Left lobe of liver (tissue), 2 donors: Measurements from ENCODE around the gene GNGT2. TPM values are rescaled to one million over a fixed set of nuclear protein-coding genes. Genes with fewer than 3 reads are reported as not detected.
"Not testable (repeated sequence)": the region's sequence is repeated elsewhere in the genome, so short reads cannot be mapped to it uniquely, and the experiment has no call there.

ENCODE experiments used
- ATAC-seq: fragments of 200-7000 bp; cut with Tn5 transposase; one replicate; pipeline ENCODE4 v1.9.1; 2020; ENCODE audit warnings: mild to moderate bottlenecking, moderate library complexity
- DNase-seq: peaks from one replicate; pipeline ENCODE4 v3.0.0-alpha.2; 2020; ENCODE audit warnings: low spot score
- total RNA-seq: library from RNA; stranded (reverse); gene quantifications from one replicate; pipeline ENCODE4 v1.2.1, GENCODE V29; 2021
- donor health status: DM: no; HTN: no; CAD: no; lungs with moderate emphysema.
- donor health status: DM: no; HTN: yes; CAD: no.

Gene GNGT2
- total RNA-seq, 1 donor from 2014 or later: 0.20 TPM

DNA sequence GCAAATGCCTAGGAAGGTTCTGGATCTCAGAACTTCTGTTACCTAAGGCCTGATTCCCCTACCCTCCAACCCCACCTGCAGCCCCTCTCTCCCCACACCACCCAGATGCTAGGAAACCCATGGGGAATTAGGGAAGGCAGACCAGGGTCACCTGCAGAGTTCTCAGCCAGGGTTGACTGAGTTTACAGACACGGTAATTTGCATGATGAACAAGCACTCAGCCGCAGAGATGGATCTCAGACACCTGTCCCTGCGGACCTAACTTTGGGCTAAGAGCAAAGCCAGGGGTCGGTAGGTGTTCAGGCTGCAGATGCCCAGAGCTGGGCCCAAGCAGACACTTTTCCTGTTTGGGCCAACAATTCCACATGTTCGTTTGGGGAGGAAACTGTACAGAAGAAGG is 3.0 kb upstream of the GNGT2 start:
- ATAC-seq (no peak), DNase-seq (no peak)

DNA sequence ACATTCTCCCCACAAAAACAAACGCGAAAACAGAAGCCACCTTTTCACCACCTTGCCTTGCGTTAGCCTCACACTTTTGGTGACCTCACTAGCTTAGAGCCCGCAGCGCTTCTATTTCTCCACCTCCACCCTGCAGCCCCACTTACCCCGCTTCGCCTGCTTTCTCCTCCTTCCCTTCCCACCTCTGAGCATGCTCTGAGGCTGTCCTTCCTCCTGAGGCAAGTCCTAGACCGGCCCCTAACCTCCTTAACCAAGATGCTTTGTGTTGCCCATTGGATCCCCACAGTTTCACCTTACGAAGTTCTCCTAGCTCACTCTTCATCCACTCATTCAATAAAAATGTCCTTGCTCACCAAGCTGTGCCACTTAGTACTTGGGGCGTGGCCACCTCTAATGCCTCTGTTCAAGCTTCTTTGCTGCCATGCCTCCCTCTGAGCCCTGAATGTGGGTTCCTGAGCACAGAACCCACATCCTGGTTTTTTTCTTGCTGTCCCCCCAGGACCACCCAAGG is 1.3 kb downstream of the GNGT2 start:
- no peak for DNase-seq
- no peak for ATAC-seq

DNA sequence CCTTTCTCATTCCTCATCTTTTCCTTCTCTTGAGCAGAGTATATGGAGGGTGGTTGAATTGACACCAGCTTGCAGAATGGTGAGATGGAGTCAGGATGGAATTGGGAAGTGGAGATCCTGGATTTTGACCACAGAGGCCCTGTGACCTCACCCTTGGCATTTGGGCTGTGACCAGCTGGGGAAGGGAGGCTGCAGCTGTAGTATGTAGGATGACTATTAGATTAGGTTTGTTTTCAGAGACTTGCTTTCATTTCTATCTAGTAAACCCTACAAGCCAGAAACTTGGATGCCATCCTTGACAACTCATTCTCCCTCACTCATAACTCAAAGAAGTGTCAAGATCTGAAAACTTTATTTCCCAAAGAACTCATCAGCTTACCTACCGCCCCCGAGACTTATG is 5.9 kb downstream of the GNGT2 start:
- ATAC-seq: no peak

DNA sequence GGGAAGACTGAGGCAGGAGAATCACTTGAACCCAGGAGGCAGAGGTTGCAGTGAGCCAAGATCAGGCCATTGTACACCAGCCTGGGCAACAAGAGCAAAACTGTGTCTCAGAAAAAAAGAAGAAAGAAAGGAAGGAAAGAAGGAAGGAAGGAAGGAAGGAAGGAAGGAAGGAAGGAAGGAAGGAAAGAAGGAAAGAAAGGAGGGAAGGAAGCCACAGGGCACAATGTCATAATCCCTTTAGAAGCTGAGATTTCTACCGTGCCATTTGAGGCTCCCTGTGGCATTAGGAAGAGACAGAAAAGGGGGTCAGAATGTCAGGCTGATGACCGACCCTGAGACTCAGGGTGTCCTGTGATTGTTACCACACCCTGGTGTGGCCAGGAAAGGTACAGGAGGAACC is 6.6 kb downstream of the GNGT2 start:
- no peak for ATAC-seq
- no peak for DNase-seq

More for the DNA sequence above, 5.9 kb downstream of the GNGT2 start:
- DNase-seq: no peak

DNA sequence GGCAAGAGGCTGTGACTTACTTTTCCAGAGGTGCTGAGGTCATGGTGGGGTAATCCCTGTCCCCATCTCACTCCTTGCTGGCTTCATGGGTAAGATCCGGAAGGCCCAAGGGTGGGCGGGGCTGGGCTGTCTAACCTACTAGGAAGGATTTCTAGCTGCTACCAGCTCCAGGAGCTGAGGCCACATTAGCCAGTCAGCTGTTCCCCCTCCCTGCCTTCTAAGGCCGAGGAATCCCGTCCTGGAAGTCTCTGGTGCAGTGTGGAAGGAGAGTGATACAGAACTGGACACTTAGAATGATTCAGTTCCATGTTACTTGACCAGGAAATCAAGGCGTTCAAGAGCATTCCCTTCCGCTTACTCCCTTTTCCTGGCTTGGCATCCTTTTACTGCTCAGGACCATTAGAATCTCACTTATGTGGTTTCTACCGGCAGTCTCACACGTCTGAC is 8.9 kb downstream of the GNGT2 start:
- DNase-seq: no peak
- ATAC-seq: no peak

DNA sequence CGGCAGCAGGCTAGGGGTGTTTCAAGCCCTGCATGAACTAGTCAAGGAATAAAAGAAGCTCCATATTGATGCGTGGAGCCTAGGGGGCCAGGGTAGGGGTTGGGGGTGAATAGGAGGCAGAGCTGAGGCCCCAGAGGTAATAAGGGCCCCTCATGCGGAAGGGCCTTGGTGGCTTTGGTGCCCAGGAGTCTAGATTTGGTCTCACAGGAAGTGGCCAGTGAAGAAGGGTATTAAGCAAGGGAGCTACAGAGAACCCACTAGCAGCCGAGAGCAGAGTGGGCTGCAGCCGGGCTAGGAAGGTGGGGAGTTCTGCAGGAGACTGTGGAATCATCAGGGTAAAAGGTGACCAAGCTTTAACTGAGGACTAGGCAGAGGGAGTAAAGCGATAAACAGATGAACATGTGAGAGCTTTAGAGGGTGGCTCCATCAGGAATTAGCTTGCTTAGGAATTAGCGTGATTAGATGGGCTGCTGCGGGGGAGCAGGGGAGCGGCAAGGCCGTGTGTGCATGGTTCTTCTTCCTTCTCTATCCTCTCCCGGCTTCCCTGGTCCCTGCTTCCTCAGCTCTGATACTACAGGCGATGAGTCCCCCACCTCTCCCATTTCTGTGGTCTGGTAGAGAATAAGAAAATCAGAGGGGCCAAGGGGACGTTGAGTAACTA is 9.8 kb downstream of the GNGT2 start:
- no peak for DNase-seq
- no peak for ATAC-seq

DNA sequence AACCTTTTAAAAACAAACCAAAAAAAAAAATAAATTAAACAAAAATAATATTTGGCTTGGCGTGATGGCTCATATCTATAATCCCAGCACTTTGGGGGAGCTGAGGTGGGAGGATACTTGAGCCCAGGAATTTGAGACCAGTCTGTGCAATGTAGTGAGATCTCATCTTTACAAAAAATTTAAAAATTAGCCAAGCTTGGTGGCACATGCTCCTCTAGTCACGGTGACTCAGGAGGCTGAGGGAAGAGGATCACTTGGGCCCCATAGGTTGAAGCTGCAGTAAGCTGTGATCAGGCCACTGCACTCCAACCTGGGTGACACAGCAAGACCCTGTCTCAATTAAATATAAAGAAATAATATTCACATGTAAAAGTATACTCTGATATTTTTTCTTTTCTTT is 12.2 kb downstream of the GNGT2 start:
- no peak for ATAC-seq

DNA sequence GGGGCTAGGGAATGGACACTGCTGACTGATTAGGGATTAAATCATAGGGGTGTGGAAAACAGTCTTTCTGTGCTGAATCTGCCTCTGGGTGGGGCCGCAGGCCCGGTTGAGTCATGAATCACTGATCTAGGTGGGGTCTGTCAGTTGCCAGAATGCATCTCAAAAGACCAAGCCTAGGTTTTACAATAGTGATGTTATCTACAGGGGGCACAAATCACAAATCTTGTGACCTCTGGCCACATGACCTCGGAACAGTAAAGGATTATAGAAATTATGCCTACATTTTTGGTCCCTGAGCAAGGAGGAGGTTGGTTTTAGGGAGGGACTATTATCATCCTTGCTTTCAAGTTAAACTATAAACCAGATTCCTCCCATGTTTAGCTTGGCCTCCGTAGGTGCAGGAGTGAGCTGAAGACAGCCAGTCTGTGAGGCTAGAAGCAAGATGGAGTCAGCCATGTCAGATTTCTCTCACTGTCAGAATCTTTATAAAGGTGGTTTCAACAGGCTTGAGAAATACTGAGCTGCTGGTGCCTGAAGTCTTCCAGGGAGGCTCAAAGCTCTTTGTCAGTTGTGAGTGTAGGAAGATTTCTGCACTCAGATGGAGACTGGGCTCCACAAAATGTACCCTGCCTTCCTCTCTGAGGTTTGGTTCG is 12.9 kb downstream of the GNGT2 start:
- DNase-seq (no peak), ATAC-seq (no peak)

More for the DNA sequence above, 12.2 kb downstream of the GNGT2 start:
- DNase-seq: no peak

DNA sequence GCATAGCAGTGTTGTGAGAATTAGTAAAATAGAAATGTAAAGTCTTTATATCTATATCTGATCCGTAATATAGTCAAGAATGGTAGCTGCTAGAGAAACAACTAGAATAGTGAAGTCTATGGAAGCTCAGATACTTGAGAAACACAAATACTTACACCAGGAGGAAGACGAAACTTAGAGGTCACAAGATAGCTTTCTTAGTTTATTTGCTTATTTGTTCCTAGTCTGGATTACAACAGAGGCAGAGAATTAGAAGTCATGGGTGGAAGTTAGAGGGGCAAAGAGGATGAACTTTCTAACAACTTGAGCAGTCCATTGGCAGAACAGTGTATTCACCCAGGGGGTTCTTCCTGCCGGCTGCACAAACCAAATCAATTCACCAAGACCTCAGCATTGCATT is 13.9 kb downstream of the GNGT2 start:
- DNase-seq: no peak
- no peak for ATAC-seq

DNA sequence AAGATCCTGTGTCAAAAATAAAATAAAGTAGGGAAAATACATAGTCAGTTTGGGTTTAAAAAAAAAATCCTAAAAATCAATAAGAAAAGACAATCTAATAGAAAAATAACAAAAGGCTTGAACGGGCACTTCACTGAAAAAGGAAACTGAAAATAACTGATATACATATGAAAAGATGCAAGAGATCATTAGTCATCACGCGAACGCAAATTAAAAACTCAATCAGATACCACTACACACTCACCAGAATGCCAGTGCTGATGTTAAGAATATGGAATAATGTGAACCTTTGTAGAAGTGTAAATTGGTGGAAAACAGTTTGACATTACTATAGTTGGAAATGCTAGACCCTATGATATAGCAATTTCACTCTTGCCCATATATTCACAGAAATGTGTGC is 14.6 kb downstream of the GNGT2 start:
- DNase-seq (no peak), ATAC-seq (no peak)

DNA sequence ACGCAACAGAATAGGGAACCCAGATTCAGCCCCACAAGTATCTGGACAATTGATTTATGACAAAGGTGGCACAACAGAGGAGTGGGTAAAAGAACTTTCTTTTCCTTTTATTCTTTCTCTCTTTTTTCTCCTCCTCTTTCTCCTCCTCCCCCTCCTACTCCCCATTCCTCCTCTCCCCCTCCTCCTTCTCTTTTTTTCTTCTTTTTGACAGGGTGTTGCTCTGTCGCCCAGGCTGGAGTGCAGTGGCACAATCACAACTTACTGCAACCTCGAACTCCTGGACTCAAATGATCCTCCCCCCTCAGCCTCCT is 16.1 kb downstream of the GNGT2 start:
- ATAC-seq: no peak
- DNase-seq: no peak

DNA sequence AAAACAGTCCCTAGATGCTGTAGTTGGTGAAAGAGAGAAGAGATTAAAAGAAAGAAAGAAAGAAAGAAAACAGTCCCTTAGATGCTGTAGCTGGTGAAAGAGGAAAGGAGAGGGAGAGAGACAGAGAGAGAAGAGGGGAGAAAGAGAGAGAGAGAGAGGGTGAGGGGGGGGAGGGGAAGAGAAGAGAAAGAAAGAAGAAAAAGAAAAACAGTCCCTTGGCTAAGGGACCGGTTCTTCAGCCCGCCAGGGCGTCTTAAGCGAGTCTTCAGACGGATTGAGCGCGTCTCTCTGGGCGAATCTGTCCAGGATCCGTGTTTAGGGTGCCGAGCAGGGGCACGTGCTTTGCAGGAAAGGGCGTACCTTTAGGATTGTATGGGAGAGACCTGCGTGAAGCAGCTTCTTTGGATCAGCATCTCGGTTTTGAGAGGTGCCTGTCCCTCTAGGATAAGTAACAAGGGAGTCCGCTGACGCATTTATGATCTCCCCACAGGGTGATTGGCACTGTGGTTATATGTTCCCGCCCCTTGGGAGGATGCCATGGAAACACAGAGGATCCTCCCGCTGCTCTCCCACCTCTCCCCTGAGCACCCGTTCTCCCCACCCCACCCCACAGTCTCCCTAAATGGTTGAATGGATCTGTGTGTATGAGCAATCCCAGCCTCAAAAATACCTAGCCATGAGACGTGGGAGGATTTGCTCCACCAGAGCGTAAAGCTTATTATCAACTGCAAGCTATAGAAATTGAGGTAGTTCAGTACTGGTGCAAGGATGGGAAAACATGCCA is 16.7 kb downstream of the GNGT2 start:
- ATAC-seq (no peak), DNase-seq (no peak)

DNA sequence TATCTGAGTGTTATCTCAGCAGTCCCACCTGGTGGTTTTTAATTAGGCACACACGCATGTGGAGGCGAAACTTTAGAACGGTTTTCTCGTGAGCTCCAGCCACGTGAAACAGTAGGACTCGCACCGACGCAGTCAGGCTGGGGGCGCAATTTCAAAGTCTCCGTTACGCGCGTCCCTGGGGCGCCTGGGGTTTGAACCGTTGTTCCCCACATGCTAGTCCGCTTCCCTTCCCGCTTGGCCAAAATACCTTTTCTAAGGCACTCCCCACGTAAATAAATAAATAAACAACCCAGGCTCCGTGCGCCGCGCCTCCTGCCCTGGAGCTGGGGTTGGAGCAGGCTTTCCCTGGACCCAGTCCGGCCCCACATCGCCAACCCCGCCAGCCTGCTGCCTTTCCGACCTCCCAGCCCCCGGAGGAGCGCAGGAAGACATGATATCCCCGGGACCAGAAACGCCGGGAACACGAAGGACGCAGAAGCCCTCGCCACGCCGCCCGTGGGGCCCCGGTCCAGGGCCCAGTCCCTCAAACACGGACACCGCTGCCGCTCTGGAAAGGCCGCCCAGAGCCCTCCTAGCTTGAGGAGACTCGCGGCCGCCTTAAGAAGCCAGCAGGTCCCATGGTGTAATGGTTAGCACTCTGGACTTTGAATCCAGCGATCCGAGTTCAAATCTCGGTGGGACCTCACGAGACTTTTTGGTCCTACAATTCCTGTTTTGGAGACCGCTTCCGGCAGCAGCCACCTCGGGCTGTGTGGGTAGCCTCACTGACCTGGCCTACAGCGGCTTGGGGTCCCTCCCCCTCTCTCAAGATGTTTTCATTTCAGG is 18.2 kb downstream of the GNGT2 start:
- ATAC-seq (peak; percentile 82), DNase-seq (peak; percentile 92)

DNA sequence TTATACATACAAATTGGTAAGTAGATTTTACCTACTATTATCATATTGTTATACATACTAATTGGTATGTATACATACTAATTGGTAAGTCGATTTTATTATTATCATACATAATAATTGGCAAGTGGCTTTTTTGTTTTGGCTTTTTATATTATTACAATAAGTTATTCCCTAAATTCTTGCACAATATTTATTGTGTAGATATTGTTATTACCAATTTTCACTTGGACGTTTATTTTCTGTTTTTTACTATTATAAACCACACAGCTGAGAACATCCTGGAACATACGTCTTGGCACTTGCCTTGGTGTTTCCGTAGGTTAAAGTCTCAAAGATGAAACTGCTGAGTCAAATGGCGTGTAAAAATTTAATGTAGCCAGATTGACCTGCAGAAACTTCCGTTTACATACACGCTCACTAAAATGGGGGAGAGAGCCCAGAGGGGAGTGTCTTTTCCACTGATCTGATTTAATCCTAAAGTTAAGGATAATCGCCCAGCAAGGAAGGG is 18.9 kb downstream of the GNGT2 start:
- ATAC-seq (no peak), DNase-seq (no peak)

DNA sequence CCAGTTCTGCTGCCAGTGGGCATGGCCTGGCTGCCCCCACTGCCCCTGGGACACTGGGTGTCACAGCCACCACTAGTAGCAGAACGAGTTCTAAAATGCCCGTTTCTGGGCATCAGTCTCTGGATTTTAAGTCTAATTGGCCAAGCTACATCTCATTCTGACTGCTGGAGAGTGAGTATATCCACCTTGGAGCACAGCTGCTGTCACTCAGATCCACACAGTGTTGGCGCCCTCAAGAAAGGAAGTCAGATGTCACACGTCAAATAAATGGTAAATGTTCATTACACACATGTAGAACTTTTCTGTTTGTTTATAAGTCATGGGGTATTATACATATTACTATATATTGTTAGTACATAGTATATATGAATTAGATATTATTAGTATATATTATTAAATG is 19.4 kb downstream of the GNGT2 start:
- ATAC-seq: no peak
- DNase-seq: no peak

DNA sequence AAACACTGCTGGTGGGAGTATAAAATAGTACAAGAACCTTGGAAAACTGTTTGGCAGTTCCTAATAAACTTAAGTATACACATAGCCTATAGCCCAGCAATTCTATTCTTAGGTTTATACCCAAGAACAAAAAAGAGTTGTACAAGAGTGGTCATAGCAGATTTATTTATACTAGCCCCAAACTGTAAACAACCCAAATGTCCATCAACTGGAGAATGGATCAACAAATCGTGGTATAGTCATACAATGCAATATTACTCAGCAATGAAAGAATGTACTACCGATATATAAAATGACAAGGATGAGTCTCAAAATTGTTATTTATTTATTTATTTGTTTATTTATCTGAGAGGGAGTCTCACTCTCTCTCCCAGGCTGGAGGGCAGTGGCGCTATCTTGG is 23.1 kb downstream of the GNGT2 start:
- no peak for ATAC-seq
- no peak for DNase-seq

DNA sequence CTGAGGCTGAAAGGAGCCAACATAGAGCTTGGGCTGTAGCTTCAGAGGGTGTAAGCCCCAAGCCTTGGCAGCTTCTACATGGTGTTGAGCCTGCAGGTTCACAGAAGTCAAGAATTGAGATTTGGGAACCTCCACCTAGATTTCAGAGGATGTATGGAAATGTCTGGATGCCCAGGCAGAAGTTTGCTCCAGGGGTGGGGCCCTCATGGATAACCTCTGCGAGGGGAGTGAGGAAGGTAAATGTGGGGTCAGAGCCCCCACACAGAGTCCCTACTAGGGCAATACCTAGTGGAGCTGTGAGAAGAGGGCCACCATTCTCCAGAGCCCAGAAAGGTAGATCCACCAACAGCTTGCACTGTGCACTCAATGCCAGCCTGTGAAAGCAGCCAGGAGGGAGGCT is 25.0 kb downstream of the GNGT2 start:
- not testable (repeated sequence) for ATAC-seq, DNase-seq

DNA sequence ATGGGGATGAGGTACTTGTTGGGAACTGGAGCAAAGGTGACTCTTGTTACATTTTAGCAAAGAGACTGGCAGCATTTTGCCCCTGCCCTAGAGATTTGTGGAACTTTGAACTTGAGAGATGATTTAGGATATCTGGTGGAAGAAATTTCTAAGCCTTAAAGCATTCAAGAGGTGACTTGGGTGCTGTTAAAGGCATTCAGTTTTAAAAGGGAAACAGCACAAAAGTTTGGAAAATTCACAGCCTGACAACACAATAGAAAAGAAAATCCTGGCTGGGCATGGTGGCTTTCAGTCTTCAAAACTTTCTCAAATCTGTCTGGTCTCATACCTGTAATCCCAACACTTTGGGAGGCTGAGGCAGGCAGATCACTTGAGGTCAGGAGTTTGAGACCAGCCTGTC is 25.9 kb downstream of the GNGT2 start:
- ATAC-seq, DNase-seq: not testable (repeated sequence)

DNA sequence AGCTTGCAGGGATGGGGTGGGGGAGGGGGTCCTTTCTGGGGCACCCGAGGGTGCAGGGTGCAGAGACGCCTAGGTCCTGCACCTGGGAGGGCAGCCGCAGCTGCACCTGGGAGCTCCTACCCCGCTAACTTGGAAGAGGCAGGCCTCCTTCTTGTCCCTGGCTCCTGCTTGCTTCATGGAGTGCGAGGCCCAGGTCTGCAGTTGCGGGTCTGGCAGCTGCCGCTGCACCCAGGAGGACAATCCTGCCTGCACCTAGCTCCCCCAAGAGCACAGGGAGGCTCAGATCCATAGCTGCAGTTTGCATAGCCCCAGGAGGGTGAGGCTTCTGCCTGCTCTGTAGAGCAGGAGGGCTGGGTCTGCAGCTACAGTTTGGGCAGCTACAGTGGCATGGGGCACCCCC is 26.6 kb downstream of the GNGT2 start:
- no peak for ATAC-seq

DNA sequence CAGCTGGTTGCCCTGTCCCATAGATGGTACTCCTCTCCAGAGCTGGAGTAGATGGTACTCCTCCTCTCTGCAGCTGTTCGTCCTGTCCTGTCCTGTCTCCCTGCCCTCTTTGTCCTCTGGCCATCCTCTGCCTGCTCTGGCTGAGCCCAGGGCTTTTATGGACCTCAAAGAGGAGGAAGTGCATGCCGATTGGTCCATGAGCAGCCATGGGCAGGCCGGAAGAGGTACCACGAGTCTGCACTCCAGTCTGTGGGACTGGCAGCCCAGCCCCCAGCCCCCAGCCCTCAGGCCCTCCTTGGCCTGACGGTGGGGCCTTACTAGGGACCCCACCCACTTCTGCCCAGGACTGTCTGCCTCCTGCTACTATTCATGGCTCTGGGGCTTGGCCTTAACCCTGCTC is 27.0 kb downstream of the GNGT2 start:
- DNase-seq (no peak), ATAC-seq (no peak)

More for the DNA sequence above, 26.6 kb downstream of the GNGT2 start:
- no peak for DNase-seq
